GM19043 (cell line): Measurements from ENCODE around the gene HP1BP3.
"Not testable (repeated sequence)": the region's sequence is repeated elsewhere in the genome, so short reads cannot be mapped to it uniquely, and the experiment has no call there.

ENCODE experiments used
- ATAC-seq: cut with Tn5 transposase; IDR thresholded peaks from one replicate; pipeline ENCODE4 v1.9.1; 2021; ENCODE audit warnings: low read depth; ENCODE audit not compliant: unreplicated experiment

HP1BP3 gene

GRCh38 chr1:20728371-20729154 is 58.5 kb downstream of the HP1BP3 start:
- no peak for ATAC-seq

DNA sequence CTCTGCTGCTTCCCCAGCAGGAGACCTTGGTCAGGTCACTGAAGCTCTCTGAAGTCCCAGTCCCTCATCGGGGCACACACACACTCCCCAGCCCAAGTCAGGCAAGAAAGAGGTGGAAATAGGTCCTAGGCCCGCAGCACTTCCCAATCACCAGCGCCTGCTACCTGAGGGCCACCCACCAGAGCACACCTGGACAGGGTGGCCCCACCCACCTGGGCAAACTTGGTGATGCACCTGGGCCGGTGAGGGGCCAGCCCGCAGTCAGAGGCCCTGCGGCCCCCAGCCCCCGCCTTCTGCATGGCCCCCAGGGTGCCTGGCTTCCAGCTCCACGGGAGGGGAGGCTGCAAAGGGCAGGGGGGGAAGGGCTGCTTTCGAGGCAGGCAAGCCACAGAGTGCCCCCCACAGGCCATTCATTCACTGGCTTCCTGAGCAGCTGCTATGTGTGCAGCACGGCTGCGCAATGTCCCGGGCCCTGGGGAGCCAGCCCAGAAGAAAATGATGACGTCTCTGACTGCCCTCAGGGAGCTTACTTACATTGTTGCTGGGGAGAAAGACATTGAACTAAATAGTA is 59.3 kb downstream of the HP1BP3 start:
- ATAC-seq, result no peak

DNA sequence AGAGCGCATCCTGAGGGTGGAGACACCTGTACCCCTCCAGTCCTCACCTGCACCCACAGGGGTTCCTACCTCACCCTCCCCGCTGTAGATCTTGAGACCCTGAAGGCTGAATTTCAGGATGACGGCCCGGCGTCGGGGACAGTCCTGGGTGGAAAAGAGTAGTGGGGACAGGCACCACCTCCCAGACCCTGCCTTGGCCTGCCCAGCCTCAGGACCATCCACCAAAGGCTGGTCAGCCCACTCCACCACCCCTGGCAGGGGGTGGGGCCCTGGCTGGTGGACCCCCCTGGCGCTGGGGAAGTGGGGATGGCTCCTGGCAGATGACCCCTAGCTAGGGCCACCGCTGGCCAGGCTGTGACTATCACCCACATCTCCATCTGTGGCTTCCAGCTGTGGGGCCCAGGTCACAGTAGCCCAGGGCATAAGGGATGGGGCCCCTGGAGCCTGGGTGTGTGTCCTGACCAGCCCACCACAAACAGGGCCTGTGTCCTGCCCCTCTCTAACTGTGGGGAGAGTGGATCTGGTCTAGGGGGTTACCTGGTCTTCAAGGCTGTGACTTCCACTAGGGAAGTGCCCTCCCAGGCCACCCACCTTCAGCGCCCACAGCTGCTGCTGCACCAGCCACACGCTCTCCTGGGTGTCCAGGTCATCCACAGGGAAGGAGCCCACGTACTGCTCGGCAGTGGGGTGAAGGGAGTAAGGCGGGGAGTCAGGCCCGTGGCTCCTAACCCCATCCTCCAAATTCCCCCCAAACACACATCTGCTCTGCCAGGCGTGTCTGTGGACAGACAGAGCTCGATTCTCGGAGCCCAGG is 60.0 kb downstream of the HP1BP3 start:
- no peak for ATAC-seq

DNA sequence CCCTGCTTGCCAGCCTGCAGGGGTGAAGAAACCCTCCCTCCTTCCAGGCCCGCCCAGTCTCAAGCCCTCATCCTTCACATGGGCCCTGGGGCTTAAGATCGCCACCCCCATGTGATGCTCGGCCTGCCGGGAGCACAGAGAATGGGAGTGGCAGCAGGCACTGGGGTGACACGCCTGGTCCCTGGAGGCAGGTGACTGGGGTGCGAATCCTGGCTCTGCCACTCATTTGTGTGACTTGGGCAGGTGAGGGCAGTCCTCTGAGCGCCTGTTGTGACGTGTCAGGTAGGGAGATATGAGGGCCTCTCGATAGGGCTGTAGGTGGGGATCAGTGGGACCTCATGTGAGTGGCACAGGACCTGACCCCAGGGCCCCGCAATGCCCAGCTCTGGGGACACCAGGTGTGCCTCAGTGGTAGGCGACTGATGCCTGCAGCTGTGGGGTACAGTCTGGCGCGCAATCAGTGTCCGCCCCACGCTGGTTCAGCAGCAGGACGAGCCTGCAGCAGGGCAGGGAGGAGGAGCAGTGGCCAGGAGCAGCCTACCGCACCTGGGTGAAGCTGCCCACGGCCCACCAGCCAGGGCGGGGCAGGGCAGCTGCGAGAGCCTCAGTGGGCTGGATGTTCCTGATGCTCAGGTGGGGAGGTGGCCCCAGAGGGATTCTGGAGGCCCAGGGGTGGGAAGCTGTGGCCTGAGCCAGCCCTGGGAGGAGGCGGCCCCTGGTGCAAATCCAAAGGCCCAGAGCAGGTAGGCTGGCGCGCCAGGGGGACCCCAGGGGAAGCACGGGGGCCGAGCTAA is 60.8 kb downstream of the HP1BP3 start:
- ATAC-seq, result no peak

GRCh38 chr1:20725189-20726117 is 61.7 kb downstream of the HP1BP3 start:
- no peak for ATAC-seq

DNA sequence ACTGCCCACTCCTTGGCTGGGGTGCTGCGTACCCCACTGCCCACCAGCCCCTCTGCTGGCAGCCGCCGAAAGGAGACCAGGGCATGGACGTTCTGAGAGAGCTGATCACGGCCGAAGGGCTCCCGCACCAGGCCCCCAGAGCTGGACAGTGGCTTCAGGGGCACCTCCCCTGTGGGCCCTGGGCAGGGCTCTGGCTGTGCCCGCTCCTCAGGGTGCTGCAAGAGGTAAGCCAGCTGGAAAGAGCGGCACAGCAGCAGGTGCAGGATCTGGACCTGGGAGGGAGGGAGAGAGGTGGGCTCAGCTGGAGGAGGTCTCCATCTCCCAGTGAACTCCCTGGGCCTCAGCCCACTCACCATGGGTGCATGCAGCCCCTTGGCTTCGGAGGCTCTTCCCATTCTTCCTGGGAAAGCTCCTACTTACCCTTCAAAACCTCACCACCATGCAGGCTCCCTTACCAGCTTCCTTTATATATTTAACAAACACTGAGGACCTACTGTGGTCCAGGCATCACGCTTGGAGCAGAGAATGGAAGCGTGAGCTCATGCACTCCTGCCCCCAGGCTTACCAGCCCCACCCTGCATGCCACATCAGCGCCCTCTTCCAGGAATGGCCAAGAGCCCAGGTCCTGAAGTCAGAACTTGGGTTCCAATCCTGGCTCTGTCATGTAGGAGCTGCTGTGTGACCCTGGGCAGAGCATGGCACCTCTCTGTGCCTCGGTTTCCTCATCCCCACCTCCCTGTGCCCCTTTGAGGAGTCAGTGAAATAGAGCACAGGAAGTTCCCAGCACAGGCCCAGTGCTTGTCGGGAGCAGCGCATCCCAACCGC is 62.5 kb downstream of the HP1BP3 start:
- ATAC-seq, result no peak

DNA sequence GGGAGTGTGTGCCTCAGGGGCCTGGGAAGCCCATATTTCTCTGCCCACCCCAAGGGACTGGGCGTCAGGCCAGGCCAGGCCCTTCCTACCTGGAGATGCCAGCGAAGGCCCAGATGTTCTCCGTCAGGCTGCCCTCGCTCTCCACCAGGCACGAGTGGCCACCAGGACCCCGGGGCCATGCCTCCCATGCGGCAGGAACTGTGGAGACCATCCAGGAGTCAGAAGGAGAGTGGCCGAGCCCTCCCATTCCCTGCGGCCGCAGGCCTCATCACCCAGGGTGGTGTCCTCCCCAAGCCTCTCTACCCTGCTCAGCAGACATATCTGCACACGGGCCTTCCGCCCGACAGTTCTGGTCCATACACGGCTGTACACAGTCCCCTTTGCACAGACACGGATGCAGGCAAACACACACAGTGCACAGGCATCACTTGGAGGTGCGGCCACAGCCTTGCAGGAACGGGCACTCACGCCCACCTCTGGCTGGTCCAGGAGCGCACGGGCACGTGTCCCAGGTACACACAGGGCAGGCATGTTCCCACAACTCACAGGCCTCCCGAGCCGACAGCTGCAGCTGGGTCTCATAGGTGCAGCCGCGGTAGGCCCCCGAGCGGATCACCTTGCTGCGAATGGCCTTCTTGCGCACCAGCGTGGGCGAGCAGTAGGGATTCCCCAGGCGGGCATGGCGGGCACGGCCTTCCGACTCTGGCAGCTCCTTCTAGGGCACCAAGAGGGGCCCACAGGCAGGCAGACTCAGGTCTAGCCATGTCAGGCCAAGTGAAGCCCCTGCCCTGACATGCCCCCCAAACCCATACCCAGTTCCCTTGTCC is 63.4 kb downstream of the HP1BP3 start:
- ATAC-seq, result no peak

DNA sequence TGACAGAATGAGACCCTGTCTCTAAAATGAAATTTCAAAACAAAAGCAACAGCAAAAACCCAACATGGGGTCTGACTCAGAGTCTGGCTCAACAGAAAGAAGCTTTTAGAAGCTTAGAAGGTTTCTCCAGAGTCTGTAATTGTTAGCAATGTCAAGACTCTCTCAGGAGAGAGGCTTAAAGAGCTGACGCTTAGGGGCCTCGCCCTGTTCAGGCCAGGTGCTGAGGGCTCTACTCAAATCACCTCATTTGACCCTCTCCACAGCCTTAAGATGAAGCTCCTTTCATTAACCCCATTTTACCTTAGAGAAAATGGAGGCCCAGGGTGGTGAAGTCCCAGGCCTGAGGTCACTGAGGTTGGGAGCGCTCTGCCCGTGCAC is 64.0 kb downstream of the HP1BP3 start:
- no peak for ATAC-seq

DNA sequence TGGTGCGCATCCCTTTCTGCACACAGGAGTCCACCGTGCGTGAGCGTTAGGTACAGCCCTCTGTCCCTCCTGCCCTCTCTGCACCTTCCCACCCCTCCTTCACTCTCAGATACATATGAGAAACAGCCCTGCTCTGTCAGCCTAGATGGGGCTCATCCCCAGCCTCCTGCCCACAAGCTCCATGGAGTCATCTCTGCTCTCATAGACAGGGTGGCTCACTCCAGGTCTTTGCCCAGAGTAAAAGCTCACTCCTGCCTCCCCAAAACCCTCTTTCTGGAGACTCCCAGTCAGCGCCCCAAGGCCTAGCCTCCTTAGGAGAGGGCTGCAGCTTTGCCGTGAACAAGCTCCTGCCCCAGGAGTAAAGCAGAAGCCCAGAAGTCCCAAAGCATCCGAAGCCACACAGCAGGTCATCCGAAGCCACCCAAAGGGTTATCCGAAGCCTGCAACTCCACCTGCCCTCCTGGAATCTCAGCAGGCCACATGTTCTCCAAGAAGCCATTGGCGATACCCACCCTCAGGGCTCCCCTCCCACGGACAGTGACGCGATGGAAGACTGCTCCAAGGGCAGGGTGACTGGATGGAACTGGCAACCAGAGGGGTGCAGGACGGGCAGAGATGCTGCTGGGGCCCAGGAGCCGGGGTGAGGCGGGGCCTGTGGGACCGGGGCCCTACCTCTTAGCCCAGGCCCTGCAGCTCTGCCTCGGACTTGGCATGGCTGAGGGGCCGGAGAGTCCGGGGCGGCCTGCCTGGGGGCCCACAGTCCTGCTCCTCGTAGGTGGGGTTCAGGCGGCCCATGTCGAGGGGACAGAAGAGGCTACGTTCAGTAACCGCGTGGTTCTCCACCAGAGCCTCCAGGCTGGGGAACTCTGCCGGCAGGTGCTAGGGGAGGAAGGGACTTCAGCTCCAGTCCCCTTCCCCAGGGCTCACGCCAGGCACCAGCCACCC is 65.7 kb downstream of the HP1BP3 start:
- ATAC-seq, result no peak

DNA sequence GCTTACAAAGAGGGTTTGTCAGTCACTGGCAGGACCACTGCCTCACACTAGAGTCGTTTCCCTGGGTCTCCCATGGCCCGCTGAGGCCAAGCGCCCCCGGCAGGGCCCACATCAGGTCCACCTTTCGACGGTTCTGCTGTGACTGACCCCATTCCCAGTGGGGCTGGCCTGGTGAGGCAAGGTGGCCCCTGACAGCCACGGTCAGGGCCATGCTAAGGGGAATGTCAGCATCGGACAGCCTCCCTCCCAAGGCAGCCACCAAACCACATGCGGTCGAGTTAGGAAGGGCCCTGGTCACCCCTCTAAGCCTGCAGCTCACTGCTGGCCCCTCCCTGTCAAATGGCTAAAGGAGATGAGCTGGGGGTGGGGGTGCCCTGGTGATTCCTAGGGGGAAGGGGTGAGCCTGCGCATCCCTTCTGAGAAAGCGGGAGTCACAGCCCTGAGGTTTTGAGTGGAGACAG is 66.4 kb downstream of the HP1BP3 start:
- no peak for ATAC-seq

GRCh38 chr1:20719871-20720620 is 67.1 kb downstream of the HP1BP3 start:
- ATAC-seq, result no peak

DNA sequence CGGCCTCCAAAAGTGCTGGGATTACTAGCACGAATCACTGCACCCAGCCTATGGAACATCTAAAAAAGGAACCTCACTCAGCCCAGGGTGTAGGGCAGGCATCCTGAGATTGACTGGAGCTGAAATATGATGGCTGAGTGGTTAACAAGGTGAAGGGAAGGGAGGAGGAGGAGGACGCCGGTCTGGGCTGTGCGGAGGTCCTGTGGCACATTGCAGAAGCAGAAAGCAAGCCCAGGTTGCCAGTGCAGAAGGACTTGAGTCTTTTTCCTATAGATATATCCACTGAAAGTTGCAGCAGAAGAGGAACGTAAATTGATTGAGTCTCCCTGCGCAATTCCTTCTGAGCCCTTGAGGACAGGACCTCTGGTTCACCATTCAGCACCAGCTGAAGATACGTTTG is 67.8 kb downstream of the HP1BP3 start:
- ATAC-seq, result no peak

DNA sequence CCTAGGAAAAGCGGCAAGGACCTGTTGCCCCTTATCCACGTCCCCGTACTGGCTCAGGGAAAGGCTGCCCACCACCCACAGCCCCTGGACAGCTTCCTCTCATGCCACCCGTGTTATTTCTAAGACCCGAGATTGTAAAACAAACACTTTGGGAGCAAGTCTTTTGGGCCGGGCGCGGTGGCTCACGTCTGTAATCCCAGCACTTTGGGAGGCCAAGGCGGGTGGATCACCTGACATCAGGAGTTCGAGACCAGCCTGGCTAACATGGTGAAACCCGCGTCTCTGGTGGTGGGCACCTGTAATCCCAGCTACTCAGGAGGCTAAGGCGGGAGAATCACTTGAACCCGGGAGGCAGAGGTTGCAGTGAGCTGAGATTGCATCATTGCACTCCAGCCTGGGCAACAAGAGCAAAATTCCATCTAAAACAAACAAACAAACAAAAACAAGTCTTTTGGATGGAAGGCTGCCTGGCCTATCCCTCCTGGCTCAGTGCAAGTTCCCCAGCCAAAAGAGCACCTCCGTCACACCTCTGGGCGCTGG is 68.7 kb downstream of the HP1BP3 start:
- not testable (repeated sequence) for ATAC-seq

GRCh38 chr1:20717452-20718342 is 69.4 kb downstream of the HP1BP3 start, which contains the start of gene KIF17:
TSS of gene KIF17 (minus strand) at chr1:20718007. CDS start at chr1:20717706, 301 bp downstream.
- no peak for ATAC-seq

- ATAC-seq, result no peak
Observed at GRCh38 chr1:20716232-20716631, 70.9 kb downstream of the HP1BP3 start.
